ENCODE data around the gene TIMM21. TPM values are rescaled to one million over a fixed set of nuclear protein-coding genes. Genes with fewer than 3 reads are reported as not detected.

The TIMM21 gene
- total RNA-seq, 1 experiment from 2014 or later: 82.0 TPM

DNA sequence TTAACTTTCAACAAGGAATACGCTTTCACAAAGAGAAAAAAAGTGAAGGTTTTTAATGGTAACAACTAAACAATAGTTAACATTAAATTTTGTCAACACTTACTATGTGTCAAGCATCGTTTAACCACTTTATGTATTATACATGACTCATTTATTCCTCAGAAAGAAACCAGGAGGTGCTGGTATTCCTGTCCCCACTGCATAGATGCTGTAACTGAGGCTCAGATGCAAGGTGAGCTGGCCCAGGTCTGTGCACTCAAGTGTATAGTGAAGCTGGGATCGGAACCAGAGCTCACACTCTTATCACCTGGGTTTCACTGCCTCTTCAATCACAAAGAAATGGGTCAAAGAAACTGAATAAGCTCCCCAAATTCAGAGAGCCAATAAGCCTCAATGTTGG is 17.2 kb upstream of the TIMM21 start:
- in situ Hi-C loops (cut with HindIII; ENCODE audit: low pct_unique_long_range_greater_than_20kb, low sequenced_read_pairs): no loop called here
- H3K27ac ChIP-seq (ENCODE audit: low read length): no peak overlapping the region
- H3K36me3 ChIP-seq (ENCODE audit: control insufficient read depth, insufficient read depth, low read length): no peaks in the 10 kb centered on the region
- peaks cover 30% of the 10 kb centered on the region; the same call in 1 of the 2 replicates for H3K27me3 ChIP-seq (ENCODE audit: control insufficient read depth, insufficient read depth, low read length)
- BruUV-seq (replicated peaks): no TSS peak
- H3K4me1 ChIP-seq (ENCODE audit: control insufficient read depth, insufficient read depth, low read length): no peaks in the 10 kb centered on the region
- intact Hi-C loops (cut with micrococcal nuclease; ENCODE audit: unreplicated experiment): no loop called here
- CTCF ChIA-PET: no interaction called here
- TF ChIP-seq TCF7L2 (IDR thresholded peaks at IDR 0.05; ENCODE audit: low read depth, low read length) (no peak), POLR2AphosphoS5 (IDR thresholded peaks at IDR 0.05; ENCODE audit: low read depth, low read length) (no peak), SIN3A (IDR thresholded peaks at IDR 0.05; ENCODE audit: borderline replicate concordance, insufficient read depth, low read depth, low read length) (no peak), REST (IDR thresholded peaks at IDR 0.05; ENCODE audit: insufficient read depth in 1 of 2, low read depth in 2 of 2, low read length in 1 of 2) (no peak)
- TF ChIP-seq, protein P1, sequence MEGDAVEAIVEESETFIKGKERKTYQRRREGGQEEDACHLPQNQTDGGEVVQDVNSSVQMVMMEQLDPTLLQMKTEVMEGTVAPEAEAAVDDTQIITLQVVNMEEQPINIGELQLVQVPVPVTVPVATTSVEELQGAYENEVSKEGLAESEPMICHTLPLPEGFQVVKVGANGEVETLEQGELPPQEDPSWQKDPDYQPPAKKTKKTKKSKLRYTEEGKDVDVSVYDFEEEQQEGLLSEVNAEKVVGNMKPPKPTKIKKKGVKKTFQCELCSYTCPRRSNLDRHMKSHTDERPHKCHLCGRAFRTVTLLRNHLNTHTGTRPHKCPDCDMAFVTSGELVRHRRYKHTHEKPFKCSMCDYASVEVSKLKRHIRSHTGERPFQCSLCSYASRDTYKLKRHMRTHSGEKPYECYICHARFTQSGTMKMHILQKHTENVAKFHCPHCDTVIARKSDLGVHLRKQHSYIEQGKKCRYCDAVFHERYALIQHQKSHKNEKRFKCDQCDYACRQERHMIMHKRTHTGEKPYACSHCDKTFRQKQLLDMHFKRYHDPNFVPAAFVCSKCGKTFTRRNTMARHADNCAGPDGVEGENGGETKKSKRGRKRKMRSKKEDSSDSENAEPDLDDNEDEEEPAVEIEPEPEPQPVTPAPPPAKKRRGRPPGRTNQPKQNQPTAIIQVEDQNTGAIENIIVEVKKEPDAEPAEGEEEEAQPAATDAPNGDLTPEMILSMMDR (IDR thresholded peaks at IDR 0.05): no peak
- ATAC-seq: no peak
- no peak for DNase-seq (ENCODE audit: low read depth, low spot score)
- H3K4me3 ChIP-seq (ENCODE audit: low read depth in 2 of 2, low read length in 2 of 2): no peak overlapping the region
- H3K9me3 ChIP-seq (ENCODE audit: control insufficient read depth, insufficient read depth, low read depth, low read length): no peaks in the 10 kb centered on the region
- POLR2A ChIA-PET: no interaction called here

- Histone ChIP-seq H3K36me3 (ENCODE audit: control insufficient read depth, insufficient read depth, low read length) (no peaks in the 10 kb centered on the region), H3K4me1 (ENCODE audit: control insufficient read depth, insufficient read depth, low read length) (no peaks in the 10 kb centered on the region), H3K4me3 (ENCODE audit: low read depth in 2 of 2, low read length in 2 of 2) (no peak overlapping the region), H3K27me3 (ENCODE audit: control insufficient read depth, insufficient read depth, low read length) (peaks cover 30% of the 10 kb centered on the region; the same call in 1 of the 2 replicates), H3K27ac (ENCODE audit: low read length) (no peak overlapping the region), H3K9me3 (ENCODE audit: control insufficient read depth, insufficient read depth, low read depth, low read length) (no peaks in the 10 kb centered on the region)
- intact Hi-C loops (cut with micrococcal nuclease; ENCODE audit: unreplicated experiment) (no loop called here), in situ Hi-C loops (cut with HindIII; ENCODE audit: low pct_unique_long_range_greater_than_20kb, low sequenced_read_pairs) (no loop called here)
- ATAC-seq (no peak), DNase-seq (ENCODE audit: low read depth, low spot score) (no peak)
- ChIA-PET POLR2A (no interaction called here), CTCF (no interaction called here)
- TF ChIP-seq, protein P1 (IDR thresholded peaks at IDR 0.05): no peak
- TF ChIP-seq TCF7L2 (IDR thresholded peaks at IDR 0.05; ENCODE audit: low read depth, low read length): no peak
- no peak for TF ChIP-seq SIN3A (IDR thresholded peaks at IDR 0.05; ENCODE audit: borderline replicate concordance, insufficient read depth, low read depth, low read length)
- TF ChIP-seq POLR2AphosphoS5 (IDR thresholded peaks at IDR 0.05; ENCODE audit: low read depth, low read length): no peak
- no peak for TF ChIP-seq REST (IDR thresholded peaks at IDR 0.05; ENCODE audit: insufficient read depth in 1 of 2, low read depth in 2 of 2, low read length in 1 of 2)
- no TSS peak for BruUV-seq (replicated peaks)
Observed at GRCh38 chr18:74132201-74132600, 16.1 kb upstream of the TIMM21 start.
